Trophoblast cell (in vitro differentiated cells and primary cell): ENCODE measurements around the gene ARHGAP8.

Experiments used
- DNase-seq, 2 donors: peaks; one replicate each; pipeline ENCODE4 v3.0.0-alpha.2; 2016
- H2AFZ ChIP-seq: 2 replicates; pipeline ENCODE4 v1.6.1; 2013; ENCODE audit warnings: low read length, moderate library complexity, mild to moderate bottlenecking; ENCODE audit not compliant: insufficient read depth, poor library complexity
- H2AK5ac ChIP-seq: 2 replicates; pipeline ENCODE4 v1.6.1; 2013; ENCODE audit warnings: mild to moderate bottlenecking, low read length
- H2BK120ac ChIP-seq: 2 replicates; pipeline ENCODE4 v1.6.1; 2013; ENCODE audit warnings: low read length, mild to moderate bottlenecking, moderate library complexity; ENCODE audit not compliant: insufficient read depth, poor library complexity
- H2BK12ac ChIP-seq: 2 replicates; pipeline ENCODE4 v1.6.1; 2013; ENCODE audit warnings: mild to moderate bottlenecking, low read length, moderate library complexity
- H2BK5ac ChIP-seq: 2 replicates; pipeline ENCODE4 v1.6.1; 2013; ENCODE audit warnings: low read length, low read depth, moderate library complexity, mild to moderate bottlenecking; ENCODE audit not compliant: poor library complexity
- H3K14ac ChIP-seq: 2 replicates; pipeline ENCODE4 v1.6.1; 2013; ENCODE audit warnings: mild to moderate bottlenecking, low read length
- H3K18ac ChIP-seq: 2 replicates; pipeline ENCODE4 v1.6.1; 2013; ENCODE audit warnings: mild to moderate bottlenecking, low read length
- H3K23ac ChIP-seq: 2 replicates; pipeline ENCODE4 v1.6.1; 2013; ENCODE audit warnings: low read length
- H3K27ac ChIP-seq: 2 replicates; pipeline ENCODE4 v1.5.1; 2013; ENCODE audit warnings: low read depth, mild to moderate bottlenecking, inconsistent platforms, low read length, moderate library complexity
- H3K27me3 ChIP-seq: 2 replicates; pipeline ENCODE4 v1.6.1; 2013; ENCODE audit warnings: inconsistent platforms, mild to moderate bottlenecking, low read length, moderate library complexity; ENCODE audit not compliant: insufficient read depth
- H3K36me3 ChIP-seq, 2 experiments: 1 replicate in 1 of 2; 2 replicates in 1 of 2; pipeline ENCODE4 v1.6.1; 2013; ENCODE audit warnings: low read length in 2 of 2, mild to moderate bottlenecking in 2 of 2, moderate library complexity in 1 of 2; ENCODE audit not compliant: insufficient read depth in 2 of 2, control insufficient read depth in 1 of 2
- H3K4ac ChIP-seq: 2 replicates; pipeline ENCODE4 v1.6.1; 2013; ENCODE audit warnings: low read depth, mild to moderate bottlenecking, low read length, moderate library complexity
- H3K4me1 ChIP-seq, 2 experiments: 1 replicate in 1 of 2; 2 replicates in 1 of 2; pipeline ENCODE4 v1.6.1; 2013; ENCODE audit warnings: low read length in 2 of 2, mild to moderate bottlenecking in 2 of 2, moderate library complexity in 1 of 2; ENCODE audit not compliant: insufficient read depth in 2 of 2, control insufficient read depth in 1 of 2
- H3K4me2 ChIP-seq: 2 replicates; pipeline ENCODE4 v1.6.1; 2013; ENCODE audit warnings: inconsistent platforms, mild to moderate bottlenecking, low read length, moderate library complexity
- H3K4me3 ChIP-seq: 2 replicates; pipeline ENCODE4 v1.5.1; 2013; ENCODE audit warnings: mild to moderate bottlenecking, low read depth, low read length, inconsistent platforms
- H3K79me1 ChIP-seq: one replicate; pipeline ENCODE4 v1.6.1; 2013; ENCODE audit warnings: low read length
- H3K79me2 ChIP-seq: 2 replicates; pipeline ENCODE4 v1.6.1; 2013; ENCODE audit warnings: low read length, mild to moderate bottlenecking; ENCODE audit not compliant: control insufficient read depth, insufficient read depth, poor library complexity
- H3K9ac ChIP-seq: 2 replicates; pipeline ENCODE4 v1.6.1; 2013; ENCODE audit warnings: mild to moderate bottlenecking, low read length
- H3K9me3 ChIP-seq: 2 replicates; pipeline ENCODE4 v1.6.1; 2013; ENCODE audit warnings: low read depth, mild to moderate bottlenecking, control low read depth, inconsistent platforms, low read length; ENCODE audit not compliant: insufficient read depth
- H4K12ac ChIP-seq: 2 replicates; pipeline ENCODE4 v1.6.1; 2013; ENCODE audit warnings: low read depth, mild to moderate bottlenecking, low read length, moderate library complexity
- H4K8ac ChIP-seq: 2 replicates; pipeline ENCODE4 v1.6.1; 2013; ENCODE audit warnings: low read depth, mild to moderate bottlenecking, low read length, moderate library complexity
- H4K91ac ChIP-seq: one replicate; pipeline ENCODE4 v1.6.1; 2013; ENCODE audit warnings: low read depth, mild to moderate bottlenecking, low read length, moderate library complexity
- WGBS: extraction: QIAGEN DNeasy Blood & Tissue Kit; methylation state at CpG from one replicate; pipeline ENCODE4 v1.1.7; 2013; ENCODE audit warnings: missing lambda C conversion rate; ENCODE audit not compliant: insufficient read length, insufficient coverage; ENCODE audit errors: extremely low coverage; 5-methylcytosine and 5-hydroxymethylcytosine counted together

Gene ARHGAP8

GRCh38 chr22:44732017-44732561 is 20.3 kb upstream of the ARHGAP8 start:
- H2BK120ac ChIP-seq = no peak overlapping the region
- H3K9ac ChIP-seq = no peak overlapping the region
- H4K91ac ChIP-seq = no peak overlapping the region
- H2BK5ac ChIP-seq = no peak overlapping the region
- peaks cover 34 to 45% of the 10 kb centered on the region in 2 experiments for H3K36me3 ChIP-seq
- H2BK12ac ChIP-seq = no peak overlapping the region
- H3K4me2 ChIP-seq = no peak overlapping the region
- no peak overlapping the region for H2AK5ac ChIP-seq
- no peak overlapping the region for H3K4ac ChIP-seq
- no peaks in the 10 kb centered on the region for H3K4me1 ChIP-seq
- peaks cover 12% of the 10 kb centered on the region for H3K9me3 ChIP-seq
- WGBS = no CpG with 5 or more reads among the region's 21 CpGs
- no peak overlapping the region for H4K8ac ChIP-seq
- no peak overlapping the region for H3K14ac ChIP-seq
- no peaks in the 10 kb centered on the region for H3K27me3 ChIP-seq
- H3K27ac ChIP-seq = no peak overlapping the region
- no peak overlapping the region for H3K23ac ChIP-seq
- peak overlapping the region; percentile 58 for H3K4me3 ChIP-seq
- DNase-seq = no peak
- no peak overlapping the region for H2AFZ ChIP-seq
- no peaks in the 10 kb centered on the region for H3K79me1 ChIP-seq
- H4K12ac ChIP-seq = no peak overlapping the region
- H3K18ac ChIP-seq = no peak overlapping the region
- H3K79me2 ChIP-seq = no peaks in the 10 kb centered on the region

GRCh38 chr22:44732661-44733060 is 19.7 kb upstream of the ARHGAP8 start:
- WGBS = no CpG with 5 or more reads among the region's 27 CpGs
- H2AK5ac ChIP-seq = no peak overlapping the region

DNA sequence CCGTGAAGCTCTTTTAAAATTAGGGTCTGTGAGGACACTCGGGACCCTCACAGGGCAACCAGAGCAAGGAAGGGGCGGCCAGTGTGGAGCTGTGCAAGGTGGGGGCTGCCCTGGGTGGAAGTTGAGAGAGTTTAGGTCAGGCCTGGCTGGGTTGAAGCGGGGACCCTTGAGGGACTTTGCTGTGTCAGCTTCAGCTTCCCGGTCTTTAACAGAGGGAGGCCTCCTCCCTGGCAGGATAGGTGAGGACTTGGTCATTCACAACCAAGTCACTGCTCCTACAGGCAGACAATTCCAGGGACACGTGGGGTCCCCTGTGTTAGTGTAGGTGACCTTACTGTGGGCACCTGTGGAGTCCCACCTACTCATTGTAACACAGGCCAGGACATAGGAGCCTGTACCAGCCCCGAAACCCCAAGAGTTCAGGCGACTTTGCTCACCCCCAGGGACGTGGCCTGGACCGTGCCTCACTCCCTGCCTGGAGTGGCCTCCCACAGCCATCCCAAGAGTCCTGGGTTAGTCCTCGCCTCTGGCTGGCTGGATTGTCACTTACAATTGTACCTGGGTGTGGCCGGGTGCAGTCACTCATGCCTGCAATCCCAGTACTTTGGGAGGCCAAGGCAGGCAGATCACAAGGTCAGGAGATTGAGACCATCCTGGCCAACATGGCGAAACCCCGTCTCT is 18.8 kb upstream of the ARHGAP8 start:
- H2BK5ac ChIP-seq = no peak overlapping the region
- H3K14ac ChIP-seq = no peak overlapping the region
- H3K27me3 ChIP-seq = no peaks in the 10 kb centered on the region
- peaks cover 9 to 12% of the 10 kb centered on the region in 2 experiments for H3K4me1 ChIP-seq
- DNase-seq = no peak
- H2BK120ac ChIP-seq = no peak overlapping the region
- no peak overlapping the region for H4K91ac ChIP-seq
- no peak overlapping the region for H3K23ac ChIP-seq
- peaks cover 22 to 30% of the 10 kb centered on the region in 2 experiments for H3K36me3 ChIP-seq
- no peak overlapping the region for H3K18ac ChIP-seq
- no peak overlapping the region for H3K9ac ChIP-seq
- H3K79me1 ChIP-seq = peaks cover 2% of the 10 kb centered on the region
- peaks cover 12% of the 10 kb centered on the region for H3K9me3 ChIP-seq
- no peak overlapping the region for H3K4me2 ChIP-seq
- no peak overlapping the region for H3K4ac ChIP-seq
- H2AFZ ChIP-seq = no peak overlapping the region
- H2BK12ac ChIP-seq = no peak overlapping the region
- H4K12ac ChIP-seq = no peak overlapping the region
- H3K27ac ChIP-seq = no peak overlapping the region
- no CpG with 5 or more reads among the region's 14 CpGs for WGBS
- no peaks in the 10 kb centered on the region for H3K79me2 ChIP-seq
- H4K8ac ChIP-seq = no peak overlapping the region
- no peak overlapping the region for H2AK5ac ChIP-seq
- H3K4me3 ChIP-seq = no peak overlapping the region

More at GRCh38 chr22:44732661-44733060, 19.7 kb upstream of the ARHGAP8 start:
- Histone ChIP-seq H2BK120ac (no peak overlapping the region), H3K79me2 (no peaks in the 10 kb centered on the region), H3K4me1 (peaks cover 3% of the 10 kb centered on the region in 2 experiments), H3K9me3 (peaks cover 12% of the 10 kb centered on the region), H3K18ac (no peak overlapping the region), H2AFZ (no peak overlapping the region), H3K79me1 (no peaks in the 10 kb centered on the region), H4K8ac (no peak overlapping the region), H3K4me2 (no peak overlapping the region), H2BK5ac (no peak overlapping the region), H3K23ac (no peak overlapping the region), H4K91ac (no peak overlapping the region), H3K9ac (no peak overlapping the region), H3K4me3 (peak overlapping the region; percentile 58), H3K27ac (no peak overlapping the region), H2BK12ac (no peak overlapping the region), H3K27me3 (no peaks in the 10 kb centered on the region), H3K14ac (no peak overlapping the region), H4K12ac (no peak overlapping the region), H3K36me3 (peaks cover 28 to 39% of the 10 kb centered on the region in 2 experiments), H3K4ac (no peak overlapping the region)
- DNase-seq = no peak

- Histone ChIP-seq H2BK5ac (no peak overlapping the region), H3K4me2 (no peak overlapping the region), H3K4me1 (peaks cover 13 to 19% of the 10 kb centered on the region in 2 experiments), H3K14ac (no peak overlapping the region), H4K12ac (no peak overlapping the region), H2AFZ (no peak overlapping the region), H3K9me3 (peaks cover 12% of the 10 kb centered on the region), H3K27ac (no peak overlapping the region), H3K23ac (no peak overlapping the region), H2AK5ac (no peak overlapping the region), H3K4me3 (no peak overlapping the region), H2BK120ac (no peak overlapping the region), H3K79me2 (no peaks in the 10 kb centered on the region), H2BK12ac (no peak overlapping the region), H3K4ac (no peak overlapping the region), H3K79me1 (peaks cover 2% of the 10 kb centered on the region), H3K18ac (no peak overlapping the region), H4K91ac (no peak overlapping the region), H4K8ac (no peak overlapping the region), H3K27me3 (no peaks in the 10 kb centered on the region), H3K9ac (no peak overlapping the region), H3K36me3 (peaks cover 19 to 24% of the 10 kb centered on the region in 2 experiments)
- no peak for DNase-seq
- no CpG with 5 or more reads among the region's 8 CpGs for WGBS
Measured at GRCh38 chr22:44734278-44734677, 18.1 kb upstream of the ARHGAP8 start.
